A549 (cell line): Measurements from ENCODE around the gene GIMD1. TPM values are rescaled to one million over a fixed set of nuclear protein-coding genes. Genes with fewer than 3 reads are reported as not detected.

Experiments
- ATAC-seq, 2 experiments: fragments of 200-7000 bp in 1 of 2; fragments of >200 bp in 1 of 2; cut with Nextera tagmentation in 1 of 2; cut with Tn5 transposase in 1 of 2; 3 replicates each; pipeline versions ENCODE4 v1.8.0 to v1.9.1; 2018 to 2020; ENCODE audit warnings: mild to moderate bottlenecking in 1 of 2, moderate library complexity in 1 of 2
- CTCF ChIA-PET: fragments of 300-600 bp; sonication (Branson Sonifier 250); formaldehyde crosslinking; extraction: SDS; loops from one replicate; lab custom pipeline; 2021; ENCODE audit warnings: antibody characterized with exemption, inconsistent platforms; lab: Yijun Ruan, JAX
- POLR2A ChIA-PET: fragments of 350-600 bp; formaldehyde crosslinking; extraction: SDS; loops from one replicate; lab custom pipeline; 2021; ENCODE audit warnings: antibody characterized with exemption, inconsistent platforms; lab: Yijun Ruan, JAX
- DNase-seq, 2 experiments: peaks; one replicate each; pipeline versions ENCODE4 v3.0.0 to v3.0.0-alpha.2; 2011 to 2016; ENCODE audit warnings: low read depth in 1 of 2, low spot score in 1 of 2
- FAIRE-seq: peaks from 2 replicates; lab custom pipeline; 2011; peaks lifted over from hg19 to GRCh38; lab: Jason Lieb, UNC
- H3K27ac ChIP-seq, 2 experiments: fragments of >200 bp; sonication (Bioruptor Twin); formaldehyde crosslinking; 3 replicates each; pipeline ENCODE4 v1.5.1; 2016 to 2017
- H3K4me1 ChIP-seq: fragments of >200 bp; sonication (Bioruptor Twin); formaldehyde crosslinking; 3 replicates; pipeline ENCODE4 v1.6.1; 2016
- H3K4me2 ChIP-seq: fragments of >200 bp; sonication (Bioruptor Twin); formaldehyde crosslinking; 3 replicates; pipeline ENCODE4 v1.6.1; 2016
- H3K4me3 ChIP-seq: fragments of >200 bp; sonication (Bioruptor Twin); formaldehyde crosslinking; 3 replicates; pipeline ENCODE4 v1.5.1; 2016
- H3K9me3 ChIP-seq: fragments of >200 bp; sonication (Bioruptor Twin); formaldehyde crosslinking; 3 replicates; pipeline ENCODE4 v1.6.1; 2016
- ATOH8 ChIP-seq: fragments of 250-450 bp; sonication (Bioruptor Pico); IDR thresholded peaks from 2 replicates; pipeline ENCODE4 v1.5.0; 2020; ENCODE audit warnings: low read depth, mild to moderate bottlenecking, moderate library complexity
- CBX2 ChIP-seq: fragments of 200-600 bp; sonication (generic); IDR thresholded peaks from 2 replicates; pipeline ENCODE4 v1.6.1; 2016; ENCODE audit warnings: low read depth, mild to moderate bottlenecking, borderline replicate concordance
- CBX8 ChIP-seq: fragments of 200-600 bp; sonication (generic); IDR thresholded peaks from 2 replicates; pipeline ENCODE4 v1.6.1; 2016
- CHD2 ChIP-seq: fragments of 150-350 bp; IDR thresholded peaks from 2 replicates; pipeline ENCODE4 v1.6.1; 2014; ENCODE audit warnings: low read length; ENCODE audit not compliant: partially characterized antibody
- E2F6 ChIP-seq: IDR thresholded peaks from 2 replicates; pipeline ENCODE4 v1.6.1; 2012; ENCODE audit warnings: low read depth, borderline replicate concordance
- EHF ChIP-seq: fragments of 250-450 bp; sonication (Bioruptor Pico); IDR thresholded peaks from 2 replicates; pipeline ENCODE4 v1.5.0; 2020; ENCODE audit warnings: mild to moderate bottlenecking
- ESRRA ChIP-seq: fragments of 150-350 bp; IDR thresholded peaks from 2 replicates; pipeline ENCODE4 v1.6.1; 2014; ENCODE audit warnings: mild to moderate bottlenecking, low read length, borderline replicate concordance
- HOXA7 ChIP-seq: fragments of 250-450 bp; sonication (Bioruptor Pico); IDR thresholded peaks from 2 replicates; pipeline ENCODE4 v1.5.0; 2020; ENCODE audit warnings: mild to moderate bottlenecking, moderate library complexity
- MYC ChIP-seq: IDR thresholded peaks from 2 replicates; pipeline ENCODE4 v1.6.1; 2012; ENCODE audit warnings: mild to moderate bottlenecking, inconsistent platforms, low read length, improper control_type of control experiment, borderline replicate concordance
- NR3C1 ChIP-seq: fragments of >200 bp; sonication (Bioruptor Twin); formaldehyde crosslinking; IDR thresholded peaks from 3 replicates; pipeline ENCODE4 v1.6.1; 2017
- PHF8 ChIP-seq: fragments of 200-600 bp; sonication (generic); IDR thresholded peaks from 2 replicates; pipeline ENCODE4 v1.6.1; 2016; ENCODE audit warnings: low read depth, mild to moderate bottlenecking, antibody characterized with exemption, moderate library complexity, borderline replicate concordance
- RAD21 ChIP-seq, 2 experiments: fragments of >200 bp in 1 of 2; sonication (Bioruptor Twin) in 1 of 2; formaldehyde crosslinking in 1 of 2; IDR thresholded peaks in 1 of 2; conservative IDR thresholded peaks in 1 of 2; 2 replicates in 1 of 2; 3 replicates in 1 of 2; pipeline ENCODE4 v1.6.1; 2012 to 2018; ENCODE audit warnings: inconsistent platforms in 1 of 2
- RARB ChIP-seq: fragments of 250-450 bp; sonication (Bioruptor Pico); IDR thresholded peaks from 2 replicates; pipeline ENCODE4 v1.8.0; 2021; ENCODE audit warnings: mild to moderate bottlenecking, moderate library complexity
- ZC3H11A ChIP-seq: fragments of 450-650 bp; IDR thresholded peaks from 2 replicates; pipeline ENCODE4 v1.6.1; 2014; ENCODE audit warnings: antibody characterized with exemption, mild to moderate bottlenecking
- ZFP36 ChIP-seq: fragments of 450-650 bp; IDR thresholded peaks from 2 replicates; pipeline ENCODE4 v1.6.1; 2014; ENCODE audit warnings: borderline replicate concordance; ENCODE audit not compliant: partially characterized antibody
- ZNF302 ChIP-seq: fragments of 250-450 bp; sonication (Bioruptor Pico); IDR thresholded peaks from 2 replicates; pipeline ENCODE4 v1.9.0; 2021; ENCODE audit warnings: inconsistent platforms, mild to moderate bottlenecking, moderate library complexity
- WGBS: methylation state at CpG from one replicate; pipeline ENCODE4 v1.1.6; 2017; ENCODE audit errors: missing lambda C conversion rate; 5-methylcytosine and 5-hydroxymethylcytosine counted together
- polyA plus RNA-seq, 4 experiments: library from polyadenylated mRNA; depleted of rRNA in 3 of 4; stranded (reverse); fragments of >200 nt; fragmentation: RNase III in 1 of 4; extraction: RNeasy Plus Mini Kit Qiagen cat#74134 plus additional on column Dnase treatment in 1 of 4; gene quantifications; 2 replicates in 3 of 4; 3 replicates in 1 of 4; pipeline ENCODE4 v1.2.3, GENCODE V29; 2011 to 2017
- TF ChIP-seq, protein P1 (sequence below): fragments of 150-350 bp; IDR thresholded peaks from 2 replicates; pipeline ENCODE4 v1.6.1; 2014; ENCODE audit warnings: low read depth, mild to moderate bottlenecking, low read length
- TF ChIP-seq, protein P2 (sequence below): fragments of >200 bp; sonication (Bioruptor Twin); formaldehyde crosslinking; IDR thresholded peaks from 3 replicates; pipeline ENCODE4 v1.5.1; 2016

GIMD1 gene
- polyA plus RNA-seq, 2 of the 4 experiments (the other 2 are of a cell fraction): not detected

DNA sequence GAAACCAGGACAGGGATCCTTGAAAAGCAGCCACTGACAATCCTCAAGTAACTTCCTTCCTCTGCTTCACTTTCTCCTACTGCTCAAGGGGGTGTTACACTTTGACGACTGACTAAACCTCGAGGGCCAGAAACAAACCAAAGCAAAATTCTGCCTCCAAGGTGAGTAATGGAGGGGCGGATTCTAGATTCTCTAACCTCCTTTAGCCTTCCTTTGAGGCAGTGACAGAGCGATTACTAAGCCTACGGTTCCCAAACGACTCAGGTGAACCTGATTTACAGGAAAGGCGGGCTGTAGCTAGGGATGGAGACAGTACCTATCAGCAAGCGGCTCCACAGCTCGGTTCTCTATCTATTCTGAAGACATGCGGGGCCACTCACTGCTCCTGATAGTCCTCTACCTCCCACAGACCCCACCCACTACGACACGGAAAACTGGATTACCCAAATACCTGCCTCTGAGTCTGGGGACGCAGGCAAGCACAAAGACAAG is 53.1 kb downstream of the GIMD1 start:
- POLR2A ChIA-PET: interaction anchor here (0.8 to 1.3 kb wide), 4 partner anchors 13 to 51 kb away, joined by 3 to 5 read pairs (median 4); no protein-coding TSS in a partner anchor
- 2% methylated on average over 12 of the region's 13 CpGs for WGBS
- TF ChIP-seq MYC (no peak), HOXA7 (CRISPR knock-in tag) (no peak)
- Histone ChIP-seq H3K4me3 (peak overlapping the region; percentile 91), H3K9me3 (no peaks in the 10 kb centered on the region), H3K4me2 (peak overlapping the region; percentile 97), H3K4me1 (peaks cover 29% of the 10 kb centered on the region; the same call in 2 of the 3 replicates), H3K27ac (peak overlapping the region; percentile 90 to 100)
- ATAC-seq: peak; percentile 72 to 76
- no peak for FAIRE-seq
- CTCF ChIA-PET: interaction anchor here (0.8 kb wide), 1 partner anchor 49 kb away, joined by 3 read pairs; no protein-coding TSS in a partner anchor
- peak in 1 of 2 experiments; percentile 12 for DNase-seq

DNA sequence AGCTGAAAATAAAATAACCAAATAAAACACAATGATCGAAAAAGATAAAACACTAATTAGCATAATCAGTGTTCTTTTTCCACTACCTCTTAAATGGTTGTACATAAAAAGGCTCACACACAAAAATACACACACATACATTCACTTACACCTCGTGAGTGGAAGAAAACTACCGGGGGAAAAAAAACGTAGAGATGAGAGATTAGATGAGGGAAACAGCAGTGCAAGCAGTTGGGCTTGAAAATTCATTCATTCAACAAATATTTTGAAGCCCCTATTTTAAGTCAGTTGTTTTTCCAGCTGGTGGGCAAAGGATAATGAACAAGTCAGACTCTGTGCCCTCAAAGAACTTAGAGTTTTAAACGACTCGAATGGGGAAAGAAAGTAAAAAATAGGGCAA is 53.6 kb downstream of the GIMD1 start:
- Histone ChIP-seq H3K4me1 (peaks cover 29% of the 10 kb centered on the region; the same call in 2 of the 3 replicates), H3K27ac (peak overlapping the region; percentile 90 to 100), H3K4me3 (peak overlapping the region; percentile 91), H3K4me2 (peak overlapping the region; percentile 97), H3K9me3 (no peaks in the 10 kb centered on the region)
- WGBS: 2% methylated on average over 6 of the region's 6 CpGs
- no peak for DNase-seq
- ATAC-seq: no peak
- POLR2A ChIA-PET: interaction anchor here (0.9 to 1.3 kb wide), 2 partner anchors 49 to 51 kb away, joined by 3 to 4 read pairs; no protein-coding TSS in a partner anchor
- no peak for FAIRE-seq
- TF ChIP-seq PHF8 (no peak), EHF (CRISPR knock-in tag) (no peak), CHD2 (no peak), E2F6 (no peak), ZC3H11A (no peak), CBX8 (no peak), RAD21 (conservative IDR thresholded peaks at IDR 0.05 in 1 of 2, IDR thresholded peaks at IDR 0.05 in 1 of 2) (no peak), HOXA7 (CRISPR knock-in tag) (no peak), ESRRA (no peak), CBX2 (no peak), ZNF302 (no peak), ZFP36 (no peak), ATOH8 (CRISPR knock-in tag) (no peak), NR3C1 (no peak), RARB (CRISPR knock-in tag) (no peak)
- TF ChIP-seq, protein P1, sequence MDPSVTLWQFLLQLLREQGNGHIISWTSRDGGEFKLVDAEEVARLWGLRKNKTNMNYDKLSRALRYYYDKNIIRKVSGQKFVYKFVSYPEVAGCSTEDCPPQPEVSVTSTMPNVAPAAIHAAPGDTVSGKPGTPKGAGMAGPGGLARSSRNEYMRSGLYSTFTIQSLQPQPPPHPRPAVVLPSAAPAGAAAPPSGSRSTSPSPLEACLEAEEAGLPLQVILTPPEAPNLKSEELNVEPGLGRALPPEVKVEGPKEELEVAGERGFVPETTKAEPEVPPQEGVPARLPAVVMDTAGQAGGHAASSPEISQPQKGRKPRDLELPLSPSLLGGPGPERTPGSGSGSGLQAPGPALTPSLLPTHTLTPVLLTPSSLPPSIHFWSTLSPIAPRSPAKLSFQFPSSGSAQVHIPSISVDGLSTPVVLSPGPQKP: no peak
- TF ChIP-seq, protein P2, sequence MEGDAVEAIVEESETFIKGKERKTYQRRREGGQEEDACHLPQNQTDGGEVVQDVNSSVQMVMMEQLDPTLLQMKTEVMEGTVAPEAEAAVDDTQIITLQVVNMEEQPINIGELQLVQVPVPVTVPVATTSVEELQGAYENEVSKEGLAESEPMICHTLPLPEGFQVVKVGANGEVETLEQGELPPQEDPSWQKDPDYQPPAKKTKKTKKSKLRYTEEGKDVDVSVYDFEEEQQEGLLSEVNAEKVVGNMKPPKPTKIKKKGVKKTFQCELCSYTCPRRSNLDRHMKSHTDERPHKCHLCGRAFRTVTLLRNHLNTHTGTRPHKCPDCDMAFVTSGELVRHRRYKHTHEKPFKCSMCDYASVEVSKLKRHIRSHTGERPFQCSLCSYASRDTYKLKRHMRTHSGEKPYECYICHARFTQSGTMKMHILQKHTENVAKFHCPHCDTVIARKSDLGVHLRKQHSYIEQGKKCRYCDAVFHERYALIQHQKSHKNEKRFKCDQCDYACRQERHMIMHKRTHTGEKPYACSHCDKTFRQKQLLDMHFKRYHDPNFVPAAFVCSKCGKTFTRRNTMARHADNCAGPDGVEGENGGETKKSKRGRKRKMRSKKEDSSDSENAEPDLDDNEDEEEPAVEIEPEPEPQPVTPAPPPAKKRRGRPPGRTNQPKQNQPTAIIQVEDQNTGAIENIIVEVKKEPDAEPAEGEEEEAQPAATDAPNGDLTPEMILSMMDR: no peak
- TF ChIP-seq, all 56 proteins: peak for 0
- CTCF ChIA-PET: no interaction called here
